Smooth muscle cell (in vitro differentiated cells): ENCODE measurements around the gene PLXNA2. TPM values are rescaled to one million over a fixed set of nuclear protein-coding genes. Genes with fewer than 3 reads are reported as not detected.

Source experiments
- DNase-seq: peaks from one replicate; lab custom pipeline; 2025; ENCODE audit not compliant: unreplicated experiment; lab: John Stamatoyannopoulos, UW
- H2AFZ ChIP-seq: fragments of 200-600 bp; sonication (generic); 2 replicates; pipeline ENCODE4 v1.6.0; 2016; ENCODE audit warnings: antibody characterized with exemption, low read depth, mild to moderate bottlenecking
- H3F3A ChIP-seq: fragments of 200-600 bp; sonication (generic); 2 replicates; pipeline ENCODE4 v1.6.0; 2017; ENCODE audit warnings: antibody characterized with exemption, low read depth
- H3K27ac ChIP-seq: fragments of 200-600 bp; sonication (generic); 2 replicates; pipeline ENCODE4 v1.5.1; 2016; ENCODE audit warnings: low read depth, mild to moderate bottlenecking
- H3K27me3 ChIP-seq: fragments of 200-600 bp; sonication (generic); 2 replicates; pipeline ENCODE4 v1.6.1; 2016; ENCODE audit warnings: low read depth, mild to moderate bottlenecking
- H3K36me3 ChIP-seq: fragments of 200-600 bp; sonication (generic); 2 replicates; pipeline ENCODE4 v1.5.1; 2016; ENCODE audit warnings: low read depth
- H3K4me1 ChIP-seq: fragments of 200-600 bp; sonication (generic); 2 replicates; pipeline ENCODE4 v1.5.1; 2016; ENCODE audit warnings: low read depth
- H3K4me2 ChIP-seq: fragments of 200-600 bp; sonication (generic); 2 replicates; pipeline ENCODE4 v1.6.0; 2016; ENCODE audit warnings: mild to moderate bottlenecking
- H3K4me3 ChIP-seq: fragments of 200-600 bp; sonication (generic); 2 replicates; pipeline ENCODE4 v1.5.1; 2016; ENCODE audit warnings: mild to moderate bottlenecking
- H3K79me2 ChIP-seq: fragments of 200-600 bp; sonication (generic); 2 replicates; pipeline ENCODE4 v1.6.0; 2016; ENCODE audit warnings: low read depth, mild to moderate bottlenecking
- H3K9ac ChIP-seq: fragments of 200-600 bp; sonication (generic); 2 replicates; pipeline ENCODE4 v1.6.0; 2016; ENCODE audit warnings: low read depth
- H3K9me3 ChIP-seq: fragments of 200-600 bp; sonication (generic); replicated peaks from 2 replicates; pipeline ENCODE4 v1.5.1; 2016; ENCODE audit warnings: low read depth
- H4K20me1 ChIP-seq: fragments of 200-600 bp; sonication (generic); 2 replicates; pipeline ENCODE4 v1.6.0; 2016; ENCODE audit warnings: low read depth
- WGBS: methylation state at CpG from one replicate; pipeline ENCODE4 v1.1.7; 2016; ENCODE audit warnings: low lambda C conversion rate; 5-methylcytosine and 5-hydroxymethylcytosine counted together
- polyA plus RNA-seq: library from polyadenylated mRNA; unstranded; fragments of >200 nt; fragmentation: Nextera tagmentation; extraction: Ambion mirVana; gene quantifications from 2 replicates; pipeline ENCODE4 v1.2.1, GENCODE V29; 2016
- total RNA-seq: library from RNA; depleted of rRNA; stranded (reverse); fragments of >200 nt; gene quantifications from 2 replicates; pipeline ENCODE4 v1.2.3, GENCODE V29; 2014
- TF ChIP-seq, protein P1 (sequence below): fragments of 200-600 bp; sonication (generic); IDR thresholded peaks from 2 replicates; pipeline ENCODE4 v1.5.1; 2017; ENCODE audit warnings: borderline replicate concordance, mild to moderate bottlenecking, antibody characterized with exemption; ENCODE audit not compliant: insufficient read depth, poor library complexity, severe bottlenecking

PLXNA2 gene
- total and polyA plus RNA-seq, 2 experiments from 2014 or later: 8.2 to 8.7 TPM

DNA sequence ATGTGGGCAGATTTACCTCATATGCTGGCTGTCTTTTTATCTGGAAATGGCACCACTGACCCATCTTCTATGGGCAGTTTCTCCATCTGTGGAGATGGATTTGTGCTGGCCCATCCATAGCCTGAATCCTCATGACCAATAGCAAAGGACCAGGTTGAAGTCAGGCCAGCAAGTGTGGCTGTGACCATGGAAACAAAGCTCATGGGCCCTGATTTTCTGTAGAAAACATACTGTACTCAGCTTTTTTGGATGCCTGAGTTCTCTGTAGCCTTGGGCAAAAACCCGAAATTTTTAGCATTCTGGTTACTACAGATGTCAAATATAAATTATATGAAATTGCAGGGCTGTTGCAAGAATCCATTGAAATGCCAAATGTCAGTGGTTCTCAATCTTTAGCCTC is 155.0 kb downstream of the PLXNA2 start:
- Histone ChIP-seq H3K4me1 (no peaks in the 10 kb centered on the region), H3K4me2 (no peak overlapping the region), H3K27ac (no peak overlapping the region), H2AFZ (no peak overlapping the region), H3K9me3 (no peaks in the 10 kb centered on the region), H3K4me3 (no peak overlapping the region), H4K20me1 (no peaks in the 10 kb centered on the region), H3K27me3 (no peaks in the 10 kb centered on the region), H3K9ac (no peak overlapping the region), H3K36me3 (peaks cover 15% of the 10 kb centered on the region), H3F3A (no peaks in the 10 kb centered on the region), H3K79me2 (no peaks in the 10 kb centered on the region)
- TF ChIP-seq, protein P1, sequence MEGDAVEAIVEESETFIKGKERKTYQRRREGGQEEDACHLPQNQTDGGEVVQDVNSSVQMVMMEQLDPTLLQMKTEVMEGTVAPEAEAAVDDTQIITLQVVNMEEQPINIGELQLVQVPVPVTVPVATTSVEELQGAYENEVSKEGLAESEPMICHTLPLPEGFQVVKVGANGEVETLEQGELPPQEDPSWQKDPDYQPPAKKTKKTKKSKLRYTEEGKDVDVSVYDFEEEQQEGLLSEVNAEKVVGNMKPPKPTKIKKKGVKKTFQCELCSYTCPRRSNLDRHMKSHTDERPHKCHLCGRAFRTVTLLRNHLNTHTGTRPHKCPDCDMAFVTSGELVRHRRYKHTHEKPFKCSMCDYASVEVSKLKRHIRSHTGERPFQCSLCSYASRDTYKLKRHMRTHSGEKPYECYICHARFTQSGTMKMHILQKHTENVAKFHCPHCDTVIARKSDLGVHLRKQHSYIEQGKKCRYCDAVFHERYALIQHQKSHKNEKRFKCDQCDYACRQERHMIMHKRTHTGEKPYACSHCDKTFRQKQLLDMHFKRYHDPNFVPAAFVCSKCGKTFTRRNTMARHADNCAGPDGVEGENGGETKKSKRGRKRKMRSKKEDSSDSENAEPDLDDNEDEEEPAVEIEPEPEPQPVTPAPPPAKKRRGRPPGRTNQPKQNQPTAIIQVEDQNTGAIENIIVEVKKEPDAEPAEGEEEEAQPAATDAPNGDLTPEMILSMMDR: no peak
- WGBS: 100% methylated on average over 1 of the region's 1 CpG
- DNase-seq: no peak

DNA sequence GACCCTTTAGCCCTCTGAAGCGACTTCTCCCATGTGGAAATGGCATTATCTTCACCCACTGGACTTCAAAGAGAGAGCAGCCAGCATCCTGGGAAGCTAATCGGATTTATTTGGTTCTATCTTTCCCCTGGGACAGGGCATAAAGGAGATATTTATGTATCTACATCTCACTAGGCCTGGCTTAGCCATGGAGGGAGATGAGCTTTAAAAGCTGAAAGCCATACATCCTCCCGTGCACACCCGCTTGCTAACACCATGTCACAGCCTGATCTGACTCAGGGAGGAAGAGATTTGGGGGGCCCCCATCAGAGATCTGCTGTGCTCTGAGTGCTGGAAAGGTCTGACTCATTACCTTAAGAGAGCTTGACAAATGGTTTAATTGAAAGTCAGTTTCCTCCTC is 155.9 kb downstream of the PLXNA2 start:
- Histone ChIP-seq H4K20me1 (no peaks in the 10 kb centered on the region), H3K36me3 (peaks cover 15% of the 10 kb centered on the region), H3K9me3 (no peaks in the 10 kb centered on the region), H3K4me3 (no peak overlapping the region), H3K27me3 (no peaks in the 10 kb centered on the region), H3K4me2 (no peak overlapping the region), H3K9ac (no peak overlapping the region), H2AFZ (no peak overlapping the region), H3K79me2 (no peaks in the 10 kb centered on the region), H3F3A (no peaks in the 10 kb centered on the region), H3K4me1 (no peaks in the 10 kb centered on the region), H3K27ac (no peak overlapping the region)
- no peak for DNase-seq
- WGBS: 92% methylated on average over 4 of the region's 4 CpGs
- TF ChIP-seq, protein P1: no peak

DNA sequence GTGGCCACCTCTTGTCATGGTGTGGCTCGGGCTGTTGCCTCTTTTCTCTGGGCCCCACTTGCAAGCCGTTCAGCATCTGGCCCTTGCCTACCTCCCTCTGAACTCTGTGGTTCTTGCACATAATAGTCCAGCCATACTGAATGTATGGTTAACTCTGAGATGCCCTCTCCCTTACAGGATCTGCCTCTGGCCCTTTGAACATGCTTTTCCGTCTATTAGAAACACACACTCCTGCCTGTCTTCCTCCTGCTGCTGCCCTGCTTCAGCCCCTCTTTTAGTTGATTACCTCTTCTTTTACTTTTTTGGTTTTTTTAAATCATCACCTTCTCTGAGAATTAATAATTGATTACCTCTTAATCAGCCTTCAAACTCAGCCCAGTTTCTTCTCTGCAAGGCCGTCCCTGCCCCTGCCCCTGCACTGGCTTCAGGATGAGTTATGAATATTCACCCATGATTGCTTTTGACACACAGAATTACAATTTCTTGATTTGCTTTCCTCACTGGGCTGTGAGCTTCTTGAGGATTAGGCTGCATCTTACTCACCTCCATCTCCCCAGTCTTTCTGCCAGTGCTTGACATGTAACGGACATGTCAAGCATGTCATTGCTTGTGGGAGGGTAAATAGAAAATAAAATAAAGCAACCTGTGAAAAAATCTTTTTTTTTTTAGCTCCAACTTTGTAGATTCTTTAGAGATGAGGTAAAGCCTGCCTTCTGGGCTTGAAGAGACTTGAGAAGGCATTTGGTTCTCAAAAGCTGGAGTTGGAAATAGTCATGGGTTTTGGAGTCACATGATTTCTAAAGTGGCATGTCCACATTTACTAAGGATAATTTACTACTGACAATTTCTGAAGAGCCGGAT is 158.3 kb downstream of the PLXNA2 start:
- Histone ChIP-seq H3F3A (no peaks in the 10 kb centered on the region), H3K4me2 (peak overlapping the region; percentile 37), H4K20me1 (no peaks in the 10 kb centered on the region), H3K4me1 (no peaks in the 10 kb centered on the region), H3K79me2 (no peaks in the 10 kb centered on the region), H3K9ac (peak overlapping the region; percentile 32), H3K36me3 (no peaks in the 10 kb centered on the region), H3K27ac (peak overlapping the region; percentile 57), H2AFZ (no peak overlapping the region), H3K4me3 (no peak overlapping the region), H3K27me3 (no peaks in the 10 kb centered on the region), H3K9me3 (no peaks in the 10 kb centered on the region)
- WGBS: 88% methylated on average over 6 of the region's 6 CpGs
- TF ChIP-seq, protein P1: no peak
- DNase-seq: no peak

DNA sequence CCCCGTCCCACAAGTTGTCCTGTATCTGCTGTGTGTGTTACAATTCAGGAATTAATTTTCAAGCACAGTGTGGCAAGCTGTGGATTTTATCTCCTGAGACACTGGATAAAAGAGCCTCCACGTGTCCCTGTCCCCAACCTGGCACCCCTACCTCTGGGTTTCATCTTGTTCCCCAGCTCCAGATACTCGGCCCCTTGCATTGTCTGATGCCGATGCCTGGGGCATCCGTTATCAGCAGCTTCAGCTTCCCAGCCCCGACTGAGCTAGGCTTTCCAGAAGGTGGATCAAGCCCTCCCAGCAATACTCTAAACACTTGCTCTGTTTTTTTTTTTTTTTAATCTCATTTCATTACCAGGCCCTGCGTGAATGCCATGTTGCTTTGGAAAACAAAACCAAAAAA is 159.4 kb downstream of the PLXNA2 start:
- Histone ChIP-seq H3K79me2 (no peaks in the 10 kb centered on the region), H3K9ac (no peak overlapping the region), H3K27me3 (no peaks in the 10 kb centered on the region), H3F3A (no peaks in the 10 kb centered on the region), H3K4me1 (no peaks in the 10 kb centered on the region), H3K4me2 (no peak overlapping the region), H3K36me3 (no peaks in the 10 kb centered on the region), H2AFZ (no peak overlapping the region), H4K20me1 (no peaks in the 10 kb centered on the region), H3K9me3 (no peaks in the 10 kb centered on the region), H3K4me3 (no peak overlapping the region), H3K27ac (no peak overlapping the region)
- no peak for DNase-seq
- WGBS: 72% methylated on average over 7 of the region's 7 CpGs
- TF ChIP-seq, protein P1: no peak
